TTC549 (cell line): Measurements from ENCODE around the gene CHRNG.
"Not testable (repeated sequence)": the region's sequence is repeated elsewhere in the genome, so short reads cannot be mapped to it uniquely, and the experiment has no call there.

Experiments used
- FAIRE-seq: peaks from 2 replicates; lab custom pipeline; 2012; peaks lifted over from hg19 to GRCh38; lab: Jason Lieb, UNC

The CHRNG gene

DNA sequence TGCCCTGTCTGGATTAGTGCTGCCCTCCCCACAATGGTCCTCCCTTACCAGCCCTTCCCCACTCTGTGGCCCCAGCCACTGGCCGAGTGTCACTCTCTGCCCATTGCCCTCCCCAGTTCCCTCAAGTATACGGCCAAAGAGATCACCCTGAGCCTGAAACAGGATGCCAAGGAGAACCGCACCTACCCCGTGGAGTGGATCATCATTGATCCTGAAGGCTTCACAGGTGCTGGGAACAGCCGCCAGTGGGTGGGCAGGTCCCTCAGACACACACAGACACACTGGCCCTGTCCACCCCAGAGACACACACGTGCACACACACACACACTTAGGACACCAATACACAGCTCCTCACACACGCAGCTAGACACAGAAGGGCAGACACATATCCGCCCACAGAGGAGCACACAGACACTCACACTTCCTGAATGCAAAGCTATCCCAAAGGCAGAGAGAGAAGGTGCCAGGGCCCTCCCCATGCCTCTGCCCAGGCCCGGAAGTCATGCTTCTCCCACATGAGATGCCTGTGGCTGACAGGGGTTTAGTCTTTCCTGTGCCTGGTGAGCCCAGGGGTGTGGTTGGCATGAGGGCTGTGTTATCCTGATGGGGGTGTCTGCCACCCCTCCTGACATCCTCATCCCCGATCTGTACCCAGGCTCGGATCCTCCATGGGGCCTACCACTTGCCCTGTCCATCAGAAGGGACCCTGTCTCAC, 10.6 kb upstream of the CHRNG start:
- no peak for FAIRE-seq

DNA sequence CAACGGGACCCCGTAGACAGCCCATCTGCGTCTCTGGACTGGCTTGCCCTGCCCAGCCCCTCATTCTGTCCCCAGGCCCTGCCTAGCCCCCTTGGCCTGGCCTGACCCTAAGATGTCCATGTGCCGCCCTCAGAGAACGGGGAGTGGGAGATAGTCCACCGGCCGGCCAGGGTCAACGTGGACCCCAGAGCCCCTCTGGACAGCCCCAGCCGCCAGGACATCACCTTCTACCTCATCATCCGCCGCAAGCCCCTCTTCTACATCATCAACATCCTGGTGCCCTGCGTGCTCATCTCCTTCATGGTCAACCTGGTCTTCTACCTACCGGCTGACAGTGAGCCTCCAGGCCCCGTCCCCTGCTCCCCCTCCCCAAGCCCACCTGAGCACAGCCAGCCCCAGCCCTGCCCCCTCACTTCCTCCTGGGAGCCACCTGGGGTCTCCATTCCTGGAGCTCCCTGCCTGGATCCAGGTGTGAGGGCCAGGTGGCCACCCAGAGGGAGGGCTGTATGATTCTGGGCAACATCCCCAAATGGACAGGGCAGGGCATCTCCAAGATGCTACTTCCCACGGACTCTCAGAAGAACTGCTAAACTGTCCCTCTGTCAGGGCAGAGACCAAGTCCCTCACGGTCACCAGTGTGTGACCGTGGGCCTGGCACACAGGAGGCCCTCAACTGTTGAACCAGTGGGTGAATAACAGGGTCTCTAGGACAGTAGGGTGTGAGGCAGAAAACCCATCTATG, 9.5 kb upstream of the CHRNG start:
- FAIRE-seq: no peak

DNA sequence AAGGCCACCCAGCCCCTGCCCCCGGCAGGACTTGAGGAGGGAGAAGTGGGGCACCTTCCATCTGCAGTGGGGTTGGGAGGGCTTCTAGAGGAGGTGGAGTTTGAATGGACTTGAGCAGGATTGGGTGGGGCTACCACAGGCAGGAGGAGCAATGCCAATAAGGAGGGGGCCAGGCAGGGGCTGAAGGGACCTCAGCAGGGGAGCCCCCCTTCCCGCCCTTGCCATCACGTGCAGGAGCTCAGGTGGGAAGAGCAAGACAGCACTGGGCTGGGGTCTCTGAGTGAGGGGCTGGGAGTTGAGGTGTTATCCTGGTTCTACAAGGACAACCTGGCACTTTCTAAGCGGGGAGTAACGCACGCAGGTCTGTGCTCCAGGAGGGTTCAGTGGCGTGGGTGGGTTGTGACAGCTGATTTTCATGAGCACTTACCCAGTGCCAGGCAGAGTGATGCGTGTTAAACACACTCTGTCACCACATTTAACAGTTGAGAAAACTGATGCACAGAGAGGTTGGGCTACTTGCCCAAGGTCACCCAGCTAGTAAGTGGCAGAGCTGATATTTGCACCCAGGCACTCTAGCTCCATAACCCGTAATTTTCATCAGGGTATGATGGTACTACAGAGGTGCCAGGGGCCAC, 8.7 kb upstream of the CHRNG start:
- no peak for FAIRE-seq

DNA sequence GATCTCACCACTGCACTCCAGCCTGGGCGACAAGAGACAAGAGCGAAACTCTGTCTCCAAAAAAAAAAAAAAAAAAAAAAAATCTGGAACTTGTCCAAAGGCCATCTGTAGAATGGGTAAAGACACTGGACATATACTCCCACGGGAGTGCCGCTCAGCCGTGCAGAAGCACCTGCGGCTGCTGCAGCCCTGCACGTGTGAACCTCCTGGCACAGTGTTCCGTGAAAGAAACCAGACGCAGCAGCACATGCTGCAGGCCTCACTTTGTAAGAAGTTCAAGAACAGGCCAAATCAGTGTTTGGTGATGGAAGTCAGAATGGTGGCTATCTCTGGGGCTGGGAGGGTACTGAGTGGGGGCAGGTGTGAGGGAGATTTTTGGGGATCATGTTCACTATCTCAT, 7.1 kb upstream of the CHRNG start:
- FAIRE-seq: no peak

DNA sequence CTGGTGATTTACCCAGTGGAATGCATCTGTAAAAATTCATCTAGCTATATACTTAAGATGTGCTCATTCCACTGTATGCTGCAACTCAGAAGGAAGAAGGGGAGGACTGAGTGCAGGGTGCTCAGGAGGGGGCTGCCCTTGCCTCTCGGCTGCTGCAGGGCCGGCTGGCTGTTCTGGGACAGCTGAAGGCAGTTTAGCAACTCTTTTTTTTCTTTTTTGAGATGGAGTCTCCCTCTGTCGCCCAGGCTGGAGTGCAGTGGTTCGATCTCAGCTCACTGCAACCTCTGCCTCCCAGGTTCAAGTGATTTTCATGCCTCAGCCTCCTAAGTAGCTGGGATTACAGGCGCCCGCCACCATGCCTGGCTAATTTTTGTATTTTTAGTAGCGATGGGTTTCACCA, 6.7 kb upstream of the CHRNG start:
- not testable (repeated sequence) for FAIRE-seq

DNA sequence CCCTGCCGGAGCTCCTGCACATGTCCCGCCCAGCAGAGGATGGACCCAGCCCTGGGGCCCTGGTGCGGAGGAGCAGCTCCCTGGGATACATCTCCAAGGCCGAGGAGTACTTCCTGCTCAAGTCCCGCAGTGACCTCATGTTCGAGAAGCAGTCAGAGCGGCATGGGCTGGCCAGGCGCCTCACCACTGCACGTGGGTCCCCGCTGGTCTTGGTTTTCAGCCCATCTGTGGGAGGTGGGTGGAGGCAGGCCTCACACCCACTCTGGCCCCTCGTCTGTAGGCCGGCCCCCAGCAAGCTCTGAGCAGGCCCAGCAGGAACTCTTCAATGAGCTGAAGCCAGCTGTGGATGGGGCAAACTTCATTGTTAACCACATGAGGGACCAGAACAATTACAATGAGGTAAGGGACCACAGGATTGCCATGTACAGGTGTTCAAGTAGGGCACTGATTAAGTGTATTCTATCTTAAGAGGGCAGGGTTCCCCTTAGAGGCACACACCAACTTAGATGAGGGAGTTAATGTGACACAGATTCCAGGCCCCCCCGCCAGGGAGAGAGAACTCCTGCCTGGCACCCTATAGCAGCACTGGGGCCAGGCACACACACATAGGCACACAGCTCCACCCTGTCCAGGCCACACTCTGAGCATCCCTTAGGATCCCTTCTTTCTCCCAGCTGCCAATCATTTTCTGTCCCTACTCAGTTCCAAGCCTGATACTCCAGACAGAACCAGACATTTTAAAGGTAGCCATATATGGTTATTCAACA, 5.4 kb upstream of the CHRNG start:
- FAIRE-seq: no peak

DNA sequence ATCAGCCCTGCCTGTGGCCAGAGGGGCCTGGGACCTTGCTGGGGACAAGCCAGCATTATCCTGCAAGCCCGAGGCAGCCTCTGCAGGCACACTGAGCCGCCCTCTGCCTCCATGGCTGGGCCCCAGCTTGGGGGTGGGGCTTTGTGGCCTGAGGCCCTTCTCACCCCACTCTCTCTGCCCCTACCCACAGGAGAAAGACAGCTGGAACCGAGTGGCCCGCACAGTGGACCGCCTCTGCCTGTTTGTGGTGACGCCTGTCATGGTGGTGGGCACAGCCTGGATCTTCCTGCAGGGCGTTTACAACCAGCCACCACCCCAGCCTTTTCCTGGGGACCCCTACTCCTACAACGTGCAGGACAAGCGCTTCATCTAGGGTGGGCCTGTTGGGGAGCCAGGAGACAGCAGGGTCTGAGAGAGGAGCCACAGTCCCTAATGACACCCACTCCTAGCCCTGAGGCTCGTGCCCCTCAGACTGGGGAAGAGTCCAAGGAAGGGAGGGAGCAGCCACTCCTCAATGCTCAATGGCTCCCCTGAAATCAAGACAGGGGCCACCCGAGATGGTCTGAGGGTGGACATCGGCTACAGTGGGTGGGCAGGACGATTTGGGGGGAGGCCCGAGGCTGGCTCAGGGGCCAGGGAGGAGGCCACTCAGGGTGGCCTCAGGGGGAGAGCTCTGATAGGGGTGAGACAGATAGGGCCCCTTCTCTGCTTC, 4.4 kb upstream of the CHRNG start:
- no peak for FAIRE-seq

DNA sequence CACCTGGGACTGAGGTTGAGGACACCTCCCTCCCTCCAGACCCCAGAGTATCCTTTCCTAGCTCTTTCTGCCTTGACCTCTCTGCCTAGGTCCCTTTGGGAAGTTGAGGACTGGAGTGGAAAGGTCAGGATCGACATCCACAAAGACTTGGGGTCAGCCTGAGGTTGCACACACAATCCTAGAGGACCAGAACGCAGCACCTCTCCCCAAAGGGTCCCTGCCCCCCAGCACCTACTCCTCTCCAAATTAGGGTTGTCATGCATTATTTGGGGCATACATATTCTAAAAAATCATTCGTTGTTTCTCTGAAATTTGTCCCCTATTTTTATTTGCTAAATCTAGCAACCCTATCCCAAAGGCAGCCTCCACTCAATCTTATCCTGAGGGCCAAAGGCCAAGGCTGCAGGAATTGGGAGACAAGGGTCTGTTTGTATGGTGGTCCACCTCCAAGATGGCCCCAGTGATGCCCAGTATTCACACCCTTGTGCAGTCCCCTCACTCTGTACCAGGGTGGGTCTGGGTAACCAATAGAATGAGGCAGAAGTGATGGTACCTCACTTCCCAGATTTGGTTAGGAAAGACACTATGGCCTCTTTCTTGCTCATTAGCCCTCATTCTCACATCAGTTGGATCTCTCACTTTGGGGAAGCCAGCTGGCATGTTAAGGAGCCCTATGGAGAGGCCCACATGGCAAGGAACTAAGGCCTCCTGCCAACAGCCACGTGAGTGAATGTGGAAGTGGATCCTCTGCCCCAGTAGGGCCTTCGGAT, 3.5 kb upstream of the CHRNG start:
- FAIRE-seq: no peak

DNA sequence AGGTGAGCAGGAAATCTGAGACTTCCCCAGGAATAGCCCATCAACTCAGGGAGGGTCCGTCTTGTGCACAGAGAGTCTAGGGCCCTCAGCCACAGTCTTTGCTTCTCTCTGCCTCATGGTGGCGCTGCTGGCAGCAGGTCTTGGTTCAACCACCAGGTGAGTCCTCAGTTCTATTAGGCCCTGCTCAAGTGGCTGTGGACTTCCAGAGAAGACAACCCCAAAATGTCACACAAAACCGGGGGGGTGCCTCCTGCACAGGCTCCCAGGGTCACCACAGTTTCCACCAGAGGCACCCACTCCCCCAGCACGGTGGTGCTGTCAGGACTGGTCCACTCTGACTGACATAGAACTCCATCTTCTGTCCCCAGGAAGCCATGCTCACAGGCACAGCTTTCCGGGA, 2.4 kb upstream of the CHRNG start:
- no peak for FAIRE-seq

DNA sequence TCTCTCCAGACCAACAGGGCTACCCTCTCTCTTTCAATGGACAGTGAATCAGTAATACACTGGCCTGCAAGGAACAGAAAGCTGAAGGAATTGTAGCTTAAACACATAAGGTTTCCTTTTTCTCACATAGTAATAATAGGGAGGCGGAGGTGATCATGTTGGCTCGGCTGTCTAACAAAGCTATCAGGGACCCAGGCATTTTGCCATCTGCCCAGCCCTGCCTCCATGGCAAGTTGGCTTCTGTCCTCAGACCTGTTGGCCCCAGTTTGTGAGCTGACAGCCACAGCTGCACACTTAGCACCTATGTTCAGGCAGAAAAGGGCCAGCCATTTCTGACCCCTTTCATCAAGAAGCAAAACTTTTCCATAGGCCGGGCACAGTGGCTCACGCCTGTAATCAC, 2.0 kb upstream of the CHRNG start:
- no peak for FAIRE-seq

DNA sequence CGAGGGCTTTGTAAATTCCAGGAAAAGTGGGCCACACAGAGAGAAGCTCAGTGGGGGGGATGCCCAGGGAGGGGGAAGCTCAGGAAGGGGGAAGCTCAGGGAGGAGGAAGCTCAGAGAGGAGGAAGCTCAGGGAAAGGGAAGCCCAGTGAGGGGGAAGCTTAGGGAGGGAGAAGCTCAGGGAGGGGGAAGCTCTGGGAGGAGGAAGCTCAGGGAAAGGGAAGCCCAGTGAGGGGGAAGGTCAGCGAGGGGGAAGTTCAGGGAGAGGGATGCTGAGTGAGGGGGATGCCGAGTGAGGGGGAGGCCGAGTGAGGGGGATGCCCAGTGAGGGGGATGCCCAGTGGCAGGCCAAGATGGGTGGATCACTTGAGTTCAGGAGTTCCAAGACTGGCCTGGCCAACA, 821 bp upstream of the CHRNG start:
- no peak for FAIRE-seq

DNA sequence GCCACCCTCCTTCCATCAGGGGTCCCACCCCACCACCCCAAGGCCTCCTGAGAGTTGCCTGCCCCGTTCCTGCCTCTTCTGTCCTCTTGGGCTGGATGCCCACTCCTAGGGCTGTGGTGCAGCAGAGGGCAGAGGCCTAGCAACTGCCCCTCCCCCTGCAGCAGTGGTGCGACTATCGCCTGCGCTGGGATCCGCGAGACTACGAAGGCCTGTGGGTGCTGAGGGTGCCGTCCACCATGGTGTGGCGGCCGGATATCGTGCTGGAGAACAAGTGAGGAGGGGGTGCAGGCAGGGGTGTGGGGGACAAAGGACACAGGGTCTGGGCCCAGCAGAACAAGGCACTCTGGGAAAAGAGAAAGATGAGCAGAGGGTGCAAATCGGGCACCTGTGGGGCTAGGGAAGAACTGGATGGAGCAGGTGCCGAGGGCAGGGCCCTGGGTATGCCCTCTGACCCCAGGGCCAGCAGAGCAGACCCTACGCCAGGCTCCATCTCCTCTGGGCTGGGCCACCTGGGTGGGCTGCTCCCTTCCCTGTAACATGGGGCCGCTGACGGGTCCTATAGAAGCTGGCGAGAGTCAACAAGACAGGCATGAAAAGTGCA, 1.0 kb downstream of the CHRNG start:
- FAIRE-seq: no peak

DNA sequence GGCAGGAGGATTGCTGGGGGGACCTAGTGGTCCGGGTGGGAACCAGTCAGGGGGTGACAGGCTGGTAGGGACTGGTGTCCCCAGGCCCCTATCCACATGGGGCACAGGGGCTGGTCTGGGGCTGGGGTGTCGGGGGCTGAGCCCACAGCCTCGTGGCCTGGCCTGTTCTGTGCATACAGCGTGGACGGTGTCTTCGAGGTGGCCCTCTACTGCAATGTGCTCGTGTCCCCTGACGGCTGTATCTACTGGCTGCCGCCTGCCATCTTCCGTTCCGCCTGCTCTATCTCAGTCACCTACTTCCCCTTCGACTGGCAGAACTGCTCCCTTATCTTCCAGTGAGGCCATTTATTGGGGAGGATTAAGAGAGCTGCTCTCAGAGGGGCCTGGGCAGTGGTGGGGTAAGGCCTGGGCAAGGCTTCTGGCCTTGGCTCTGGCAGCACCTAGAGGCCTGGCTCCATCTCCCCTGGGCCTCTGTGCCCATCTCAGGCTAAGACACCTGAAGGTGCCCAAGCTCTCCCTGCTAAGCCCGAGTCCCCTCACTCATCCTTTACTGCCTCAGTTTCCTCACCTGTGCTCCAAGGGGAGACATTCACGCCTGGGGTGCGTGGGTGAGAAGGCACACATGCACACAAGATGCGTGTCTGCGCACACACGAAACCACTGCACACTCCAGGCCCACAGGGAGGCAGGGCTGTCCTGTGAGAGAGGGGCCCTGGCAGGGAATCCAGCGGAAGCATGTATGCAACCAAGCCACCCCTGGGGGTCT, 1.9 kb downstream of the CHRNG start:
- FAIRE-seq: no peak

DNA sequence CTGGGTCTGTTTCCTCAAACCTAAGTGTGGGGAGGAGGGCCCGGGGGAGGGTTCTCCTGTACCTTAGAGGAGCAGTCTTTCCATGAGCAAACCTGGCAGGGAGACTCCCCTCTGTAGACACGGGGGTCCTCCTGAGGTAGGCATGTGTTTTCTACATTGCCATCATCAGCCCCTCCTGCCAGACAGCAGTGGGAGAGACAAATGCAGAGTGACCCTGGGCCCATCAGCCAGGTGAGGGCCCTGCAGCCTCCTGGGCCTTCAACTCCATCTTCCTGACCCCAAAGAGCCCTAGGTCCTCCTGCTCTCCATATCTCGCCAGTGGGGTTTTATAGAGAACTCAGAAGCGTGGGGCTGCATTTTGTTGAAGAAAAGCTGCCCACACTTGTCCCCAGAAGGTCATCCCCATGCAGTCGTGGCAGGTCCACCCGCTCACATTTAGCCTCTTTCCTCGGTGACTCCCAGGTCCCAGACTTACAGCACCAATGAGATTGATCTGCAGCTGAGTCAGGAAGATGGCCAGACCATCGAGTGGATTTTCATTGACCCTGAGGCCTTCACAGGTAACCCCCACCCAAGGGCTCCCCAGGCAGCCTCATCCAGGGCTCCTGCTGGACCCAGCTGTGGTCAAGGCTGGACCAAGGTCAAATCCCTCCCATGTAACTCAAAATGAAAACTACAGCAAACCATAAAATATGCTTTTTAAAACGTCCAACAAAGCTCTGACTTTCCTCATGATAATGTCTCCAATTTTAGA, 2.6 kb downstream of the CHRNG start:
- FAIRE-seq: no peak

DNA sequence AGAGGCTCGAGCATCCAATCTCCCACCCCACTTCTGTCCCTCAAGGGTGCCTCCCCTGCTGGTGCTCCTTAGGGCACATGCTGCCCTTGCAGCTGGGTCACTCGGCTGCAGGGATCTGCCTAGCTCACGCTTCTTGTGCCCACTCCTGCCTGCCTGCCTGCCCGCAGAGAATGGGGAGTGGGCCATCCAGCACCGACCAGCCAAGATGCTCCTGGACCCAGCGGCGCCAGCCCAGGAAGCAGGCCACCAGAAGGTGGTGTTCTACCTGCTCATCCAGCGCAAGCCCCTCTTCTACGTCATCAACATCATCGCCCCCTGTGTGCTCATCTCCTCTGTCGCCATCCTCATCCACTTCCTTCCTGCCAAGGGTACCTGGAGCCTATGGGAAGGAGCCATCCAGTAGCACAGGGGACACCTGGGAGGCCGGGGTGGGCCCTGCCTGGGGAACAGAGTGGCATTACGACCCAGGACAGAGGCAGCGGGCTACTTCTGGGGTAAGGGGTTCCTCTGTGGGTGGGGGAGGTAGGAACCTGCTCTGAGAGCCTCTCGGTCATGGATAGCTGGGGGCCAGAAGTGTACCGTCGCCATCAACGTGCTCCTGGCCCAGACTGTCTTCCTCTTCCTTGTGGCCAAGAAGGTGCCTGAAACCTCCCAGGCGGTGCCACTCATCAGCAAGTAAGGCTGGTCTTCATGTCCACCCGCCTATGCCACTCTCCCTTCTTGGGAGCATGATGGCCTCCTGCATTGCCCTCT, 3.4 kb downstream of the CHRNG start:
- no peak for FAIRE-seq

DNA sequence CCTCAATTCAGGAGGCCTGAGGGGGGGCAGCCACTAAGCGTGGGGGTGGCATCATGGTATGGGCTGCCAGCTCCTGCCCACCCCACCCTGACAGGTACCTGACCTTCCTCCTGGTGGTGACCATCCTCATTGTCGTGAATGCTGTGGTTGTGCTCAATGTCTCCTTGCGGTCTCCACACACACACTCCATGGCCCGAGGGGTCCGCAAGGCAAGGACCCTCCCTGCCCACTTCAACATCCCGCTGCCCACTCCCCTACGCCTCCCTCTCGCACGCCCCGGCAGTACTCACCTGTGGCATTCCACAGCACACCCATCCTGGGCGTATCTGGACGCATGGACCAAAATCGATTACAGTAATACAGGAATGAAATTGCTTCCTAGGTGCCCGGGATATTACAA, 4.0 kb downstream of the CHRNG start:
- FAIRE-seq: no peak

DNA sequence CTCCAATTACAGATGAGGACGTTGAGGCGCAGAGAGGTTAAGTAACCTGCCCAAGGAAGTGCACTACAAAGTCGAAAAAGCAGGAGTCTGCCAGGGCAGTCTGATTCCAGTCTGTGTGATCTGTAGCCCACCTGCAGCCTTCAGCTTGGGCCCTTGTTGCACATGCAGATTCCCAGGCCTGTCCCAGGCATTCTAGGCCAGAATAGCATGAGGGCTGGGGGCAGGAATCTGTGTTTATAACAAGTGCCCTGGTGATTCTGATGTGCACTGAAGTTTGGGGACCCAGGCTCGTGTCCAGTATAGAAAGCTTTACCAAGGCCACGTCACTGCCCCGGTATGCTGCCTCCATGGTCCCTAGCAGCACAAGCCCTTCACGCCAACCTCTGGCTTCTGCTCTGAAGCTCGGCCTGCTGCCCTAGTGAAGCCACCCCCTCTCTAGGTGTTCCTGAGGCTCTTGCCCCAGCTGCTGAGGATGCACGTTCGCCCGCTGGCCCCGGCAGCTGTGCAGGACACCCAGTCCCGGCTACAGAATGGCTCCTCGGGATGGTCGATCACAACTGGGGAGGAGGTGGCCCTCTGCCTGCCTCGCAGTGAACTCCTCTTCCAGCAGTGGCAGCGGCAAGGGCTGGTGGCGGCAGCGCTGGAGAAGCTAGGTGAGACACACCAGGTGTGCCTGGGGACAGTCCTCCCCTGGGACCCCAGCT, 4.6 kb downstream of the CHRNG start:
- no peak for FAIRE-seq

DNA sequence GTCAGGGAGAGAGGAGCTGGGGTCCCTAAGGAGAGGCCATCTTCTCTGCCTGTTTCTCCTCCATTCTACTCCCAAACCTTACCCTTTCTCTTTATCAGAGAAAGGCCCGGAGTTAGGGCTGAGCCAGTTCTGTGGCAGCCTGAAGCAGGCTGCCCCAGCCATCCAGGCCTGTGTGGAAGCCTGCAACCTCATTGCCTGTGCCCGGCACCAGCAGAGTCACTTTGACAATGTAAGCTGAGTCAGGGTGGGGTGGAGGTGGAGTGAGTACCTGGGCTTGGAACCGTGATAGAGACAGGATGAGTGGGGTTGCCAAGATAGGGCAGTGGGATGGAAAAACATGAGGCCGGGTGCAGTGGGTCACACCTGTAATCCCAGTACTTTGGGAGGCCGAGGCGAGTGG, 5.2 kb downstream of the CHRNG start:
- no peak for FAIRE-seq
